Spleen (tissue), 7 donors: ENCODE data around the gene PAXX.

Experiments
- POLR2A ChIP-seq, 3 donors: fragments of 450-650 bp; IDR thresholded peaks; one replicate each; pipeline ENCODE4 v1.5.1; 2017; ENCODE audit warnings: antibody characterized with exemption in 3 of 3, mild to moderate bottlenecking in 1 of 3
- POLR2AphosphoS5 ChIP-seq, 3 donors: sonication (generic); formaldehyde crosslinking; IDR thresholded peaks; one replicate each; pipeline ENCODE4 v1.5.1; 2017; ENCODE audit warnings: antibody characterized with exemption in 3 of 3
- TF ChIP-seq, protein P1 (sequence below), 11 experiments: fragments of 200-600 bp in 7 of 11; fragments of 450-650 bp in 4 of 11; sonication (generic) in 4 of 11; IDR thresholded peaks in 8 of 11; conservative IDR thresholded peaks in 3 of 11; 1 replicate in 7 of 11; 2 replicates in 4 of 11; pipeline versions ENCODE4 v1.4.0 to v1.8.0; 2016 to 2021; ENCODE audit warnings: antibody characterized with exemption in 11 of 11, inconsistent platforms in 4 of 11, mild to moderate bottlenecking in 1 of 11
- donor health status: DM: no; HTN: no; CAD: no; lungs with moderate emphysema.
- donor health status: DM: no; HTN: no; CAD: no.
- donor health status: DM: no; HTN: no; CAD: no.

DNA sequence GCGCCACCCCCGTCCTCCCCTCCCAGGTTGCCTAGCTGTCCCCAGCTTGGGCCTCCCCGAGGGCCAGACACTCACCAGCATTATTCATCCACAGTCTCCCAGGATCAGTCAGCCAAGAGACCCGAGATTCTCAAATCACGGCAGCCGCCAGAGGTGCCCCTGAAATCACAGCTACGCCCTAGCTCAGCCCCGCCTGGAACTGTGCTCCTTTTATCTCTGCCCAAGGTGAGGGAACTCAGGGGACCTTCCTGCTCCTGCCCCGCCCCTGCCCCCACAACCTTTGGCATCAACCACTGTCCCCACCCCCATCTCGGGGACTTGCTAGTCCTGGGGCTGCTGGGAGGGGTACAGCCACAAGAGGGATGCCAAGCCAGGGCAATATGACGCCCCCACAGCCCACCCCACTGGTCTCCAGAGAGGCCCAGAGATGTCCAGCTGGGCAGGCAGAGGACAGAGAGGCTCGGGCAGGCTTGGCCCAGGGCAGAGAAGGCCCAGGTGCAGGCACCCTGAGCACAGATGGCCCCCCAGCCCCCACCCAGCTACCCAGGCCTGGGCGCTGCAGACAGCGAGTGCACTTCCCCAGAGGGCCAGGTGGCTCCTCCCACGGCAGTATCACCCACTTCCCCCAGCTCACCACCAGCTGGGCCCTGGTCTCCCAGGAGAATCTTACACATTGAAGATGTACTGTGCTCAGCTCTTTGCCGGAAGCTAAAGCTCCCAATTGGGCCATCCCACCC, 39.9 kb downstream of the PAXX start, which contains the start of gene FUT7:
- TF ChIP-seq POLR2A (IDR thresholded peaks at IDR 0.05) = no peak
- TF ChIP-seq, protein P1, sequence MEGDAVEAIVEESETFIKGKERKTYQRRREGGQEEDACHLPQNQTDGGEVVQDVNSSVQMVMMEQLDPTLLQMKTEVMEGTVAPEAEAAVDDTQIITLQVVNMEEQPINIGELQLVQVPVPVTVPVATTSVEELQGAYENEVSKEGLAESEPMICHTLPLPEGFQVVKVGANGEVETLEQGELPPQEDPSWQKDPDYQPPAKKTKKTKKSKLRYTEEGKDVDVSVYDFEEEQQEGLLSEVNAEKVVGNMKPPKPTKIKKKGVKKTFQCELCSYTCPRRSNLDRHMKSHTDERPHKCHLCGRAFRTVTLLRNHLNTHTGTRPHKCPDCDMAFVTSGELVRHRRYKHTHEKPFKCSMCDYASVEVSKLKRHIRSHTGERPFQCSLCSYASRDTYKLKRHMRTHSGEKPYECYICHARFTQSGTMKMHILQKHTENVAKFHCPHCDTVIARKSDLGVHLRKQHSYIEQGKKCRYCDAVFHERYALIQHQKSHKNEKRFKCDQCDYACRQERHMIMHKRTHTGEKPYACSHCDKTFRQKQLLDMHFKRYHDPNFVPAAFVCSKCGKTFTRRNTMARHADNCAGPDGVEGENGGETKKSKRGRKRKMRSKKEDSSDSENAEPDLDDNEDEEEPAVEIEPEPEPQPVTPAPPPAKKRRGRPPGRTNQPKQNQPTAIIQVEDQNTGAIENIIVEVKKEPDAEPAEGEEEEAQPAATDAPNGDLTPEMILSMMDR (IDR thresholded peaks at IDR 0.05 in 8 of 11, conservative IDR thresholded peaks at IDR 0.05 in 3 of 11) = peak in 3 of 11 experiments; percentile 13 to 30 (median 27)
- TF ChIP-seq POLR2AphosphoS5 (IDR thresholded peaks at IDR 0.05) = peak; percentile 5 to 73 (median 22)
